Measurements from ENCODE around the gene CDK8. TPM values are rescaled to one million over a fixed set of nuclear protein-coding genes. Genes with fewer than 3 reads are reported as not detected.

CDK8 gene
- polyA plus RNA-seq, 3 donors, result 3.0 to 10.9 (median 3.3) TPM

DNA sequence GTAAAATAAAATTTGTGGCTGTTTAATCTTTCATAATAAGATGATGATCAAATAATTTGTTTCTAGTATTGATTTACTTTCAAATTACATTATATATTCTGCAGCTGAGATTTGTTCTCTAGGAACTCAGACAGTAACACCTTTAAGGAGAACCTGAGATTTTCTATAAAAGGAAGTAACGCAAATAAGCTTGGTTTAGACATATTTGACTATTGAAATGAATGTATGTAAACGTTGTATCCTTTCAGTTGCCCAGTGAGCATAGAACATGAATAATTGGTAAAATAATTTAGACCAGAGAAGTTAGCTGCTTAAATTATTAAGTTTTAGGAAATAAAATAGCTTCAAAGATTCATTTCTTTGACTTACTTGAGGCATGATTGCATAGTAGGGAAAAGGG is 3.1 kb downstream of the CDK8 start:
- H2AFZ ChIP-seq (ENCODE audit: insufficient read depth, low read depth, low read length, poor library complexity, severe bottlenecking), result no peak overlapping the region
- H3K4me3 ChIP-seq (replicated peaks in 1 of 3; ENCODE audit: low read depth in 2 of 3, low read length in 3 of 3), result no peak overlapping the region
- H3K27me3 Mint-ChIP-seq (ENCODE audit: low read depth in 3 of 3), result peaks cover 0 to 4% (median 2%) of the 10 kb centered on the region in 3 donors
- no peaks in the 10 kb centered on the region for H3K36me3 ChIP-seq (replicated peaks in 1 of 2; ENCODE audit: control insufficient read depth in 1 of 2, insufficient read depth in 2 of 2, low read length in 2 of 2)
- H3K9me3 Mint-ChIP-seq, result peaks cover 0 to 2% (median 0%) of the 10 kb centered on the region in 7 donors
- no peaks in the 10 kb centered on the region for H3K9me3 ChIP-seq (replicated peaks in 1 of 2; ENCODE audit: control insufficient read depth in 1 of 2, insufficient read depth in 1 of 2, low read length in 2 of 2)
- H4K20me1 ChIP-seq (ENCODE audit: insufficient read depth, low read length), result peaks cover 47% of the 10 kb centered on the region
- H3K27ac Mint-ChIP-seq, result no peak overlapping the region
- H3K4me1 Mint-ChIP-seq, result peaks cover 25% of the 10 kb centered on the region
- H3K9ac ChIP-seq (ENCODE audit: insufficient read depth, low read length, poor library complexity, severe bottlenecking), result no peak overlapping the region
- H3K4me1 ChIP-seq (ENCODE audit: control insufficient read depth in 1 of 2, insufficient read depth in 2 of 2, low read length in 2 of 2), result peaks cover 15 to 18% of the 10 kb centered on the region in 2 donors
- H3K79me2 ChIP-seq (ENCODE audit: insufficient read depth, low read length), result peaks cover 75% of the 10 kb centered on the region
- H3K27ac ChIP-seq (ENCODE audit: low read depth in 1 of 2, low read length in 2 of 2), result no peak overlapping the region
- intact Hi-C loops (cut with micrococcal nuclease), result loop anchor here in 1 of 2 donors (10.0 kb wide), 1 partner anchor 72 kb away; no protein-coding TSS in a partner anchor
- TF ChIP-seq, protein P1, sequence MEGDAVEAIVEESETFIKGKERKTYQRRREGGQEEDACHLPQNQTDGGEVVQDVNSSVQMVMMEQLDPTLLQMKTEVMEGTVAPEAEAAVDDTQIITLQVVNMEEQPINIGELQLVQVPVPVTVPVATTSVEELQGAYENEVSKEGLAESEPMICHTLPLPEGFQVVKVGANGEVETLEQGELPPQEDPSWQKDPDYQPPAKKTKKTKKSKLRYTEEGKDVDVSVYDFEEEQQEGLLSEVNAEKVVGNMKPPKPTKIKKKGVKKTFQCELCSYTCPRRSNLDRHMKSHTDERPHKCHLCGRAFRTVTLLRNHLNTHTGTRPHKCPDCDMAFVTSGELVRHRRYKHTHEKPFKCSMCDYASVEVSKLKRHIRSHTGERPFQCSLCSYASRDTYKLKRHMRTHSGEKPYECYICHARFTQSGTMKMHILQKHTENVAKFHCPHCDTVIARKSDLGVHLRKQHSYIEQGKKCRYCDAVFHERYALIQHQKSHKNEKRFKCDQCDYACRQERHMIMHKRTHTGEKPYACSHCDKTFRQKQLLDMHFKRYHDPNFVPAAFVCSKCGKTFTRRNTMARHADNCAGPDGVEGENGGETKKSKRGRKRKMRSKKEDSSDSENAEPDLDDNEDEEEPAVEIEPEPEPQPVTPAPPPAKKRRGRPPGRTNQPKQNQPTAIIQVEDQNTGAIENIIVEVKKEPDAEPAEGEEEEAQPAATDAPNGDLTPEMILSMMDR (IDR thresholded peaks at IDR 0.05), result no peak
- H3K36me3 Mint-ChIP-seq, result no peaks in the 10 kb centered on the region
- WGBS (ENCODE audit: insufficient coverage), result 92% methylated on average over 2 of the region's 2 CpGs
- H3K4me3 Mint-ChIP-seq, result no peak overlapping the region
- H3K4me2 ChIP-seq (replicated peaks; ENCODE audit: extremely low read depth, low read length, poor library complexity, severe bottlenecking), result no peak overlapping the region
- H3K27me3 ChIP-seq (ENCODE audit: control insufficient read depth in 2 of 2, insufficient read depth in 2 of 2, low read length in 2 of 2), result no peaks in the 10 kb centered on the region
- DNase-seq, result no peak

DNA sequence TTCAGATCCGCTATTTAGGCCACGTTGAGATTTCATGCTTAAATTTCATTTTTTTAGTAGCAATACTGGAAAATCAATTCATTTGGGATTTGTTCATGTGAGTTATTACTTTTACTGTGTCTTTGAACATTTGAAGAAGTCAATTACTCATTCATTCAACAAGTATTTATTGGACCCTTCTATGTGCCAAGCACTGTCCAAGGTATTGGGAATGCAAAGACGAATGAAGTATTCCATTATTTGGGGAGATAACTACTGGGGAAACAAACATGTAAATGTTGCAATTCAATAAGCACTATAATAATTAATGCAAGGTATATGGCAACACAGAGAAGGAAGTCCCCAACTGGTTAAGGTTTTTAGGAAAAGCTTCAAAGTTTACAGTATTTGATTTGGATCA is 5.7 kb downstream of the CDK8 start:
- no peaks in the 10 kb centered on the region for H3K36me3 ChIP-seq (replicated peaks in 1 of 2; ENCODE audit: control insufficient read depth in 1 of 2, insufficient read depth in 2 of 2, low read length in 2 of 2)
- no peak overlapping the region for H2AFZ ChIP-seq (ENCODE audit: insufficient read depth, low read depth, low read length, poor library complexity, severe bottlenecking)
- Mint-ChIP-seq H3K27ac (no peak overlapping the region), H3K4me1 (peaks cover 21% of the 10 kb centered on the region), H3K36me3 (no peaks in the 10 kb centered on the region), H3K4me3 (no peak overlapping the region), H3K27me3 (ENCODE audit: low read depth in 3 of 3) (peaks cover 0 to 2% (median 2%) of the 10 kb centered on the region in 3 donors), H3K9me3 (peaks cover 0 to 6% (median 0%) of the 10 kb centered on the region in 7 donors)
- no peak overlapping the region for H3K27ac ChIP-seq (ENCODE audit: low read depth in 1 of 2, low read length in 2 of 2)
- H3K27me3 ChIP-seq (ENCODE audit: control insufficient read depth in 2 of 2, insufficient read depth in 2 of 2, low read length in 2 of 2), result no peaks in the 10 kb centered on the region
- H3K4me3 ChIP-seq (replicated peaks in 1 of 3; ENCODE audit: low read depth in 2 of 3, low read length in 3 of 3), result no peak overlapping the region
- TF ChIP-seq, protein P1 (IDR thresholded peaks at IDR 0.05), result no peak
- peaks cover 0 to 5% of the 10 kb centered on the region in 2 donors for H3K9me3 ChIP-seq (replicated peaks in 1 of 2; ENCODE audit: control insufficient read depth in 1 of 2, insufficient read depth in 1 of 2, low read length in 2 of 2)
- H3K4me2 ChIP-seq (replicated peaks; ENCODE audit: extremely low read depth, low read length, poor library complexity, severe bottlenecking), result no peak overlapping the region
- peaks cover 96% of the 10 kb centered on the region for H3K79me2 ChIP-seq (ENCODE audit: insufficient read depth, low read length)
- no CpG with 5 or more reads among the region's 3 CpGs for WGBS (ENCODE audit: insufficient coverage)
- no peak for DNase-seq
- H3K4me1 ChIP-seq (ENCODE audit: control insufficient read depth in 1 of 2, insufficient read depth in 2 of 2, low read length in 2 of 2), result peaks cover 14 to 15% of the 10 kb centered on the region in 2 donors
- no peak overlapping the region for H3K9ac ChIP-seq (ENCODE audit: insufficient read depth, low read length, poor library complexity, severe bottlenecking)
- peaks cover 58% of the 10 kb centered on the region for H4K20me1 ChIP-seq (ENCODE audit: insufficient read depth, low read length)
- intact Hi-C loops (cut with micrococcal nuclease), result loop anchor here in 1 of 2 donors (10.0 kb wide), 1 partner anchor 75 kb away; no protein-coding TSS in a partner anchor
